Left ventricle myocardium inferior (tissue), 1 donor: Measurements from ENCODE around the gene CDKL2. TPM values are rescaled to one million over a fixed set of nuclear protein-coding genes. Genes with fewer than 3 reads are reported as not detected.
"Not testable (repeated sequence)": the region's sequence is repeated elsewhere in the genome, so short reads cannot be mapped to it uniquely, and the experiment has no call there.

Experiments
- DNase-seq: peaks from one replicate; pipeline ENCODE4 v3.0.0-alpha.2; 2020
- H3K27ac ChIP-seq: fragments of 200-600 bp; replicated peaks from 2 replicates; pipeline ENCODE4 v1.8.0; 2021
- H3K27me3 ChIP-seq: fragments of 200-600 bp; 2 replicates; pipeline ENCODE4 v1.8.0; 2021; ENCODE audit warnings: low read depth
- H3K36me3 ChIP-seq: fragments of 200-600 bp; 2 replicates; pipeline ENCODE4 v1.8.0; 2021
- H3K4me1 ChIP-seq: fragments of 200-600 bp; 2 replicates; pipeline ENCODE4 v1.8.0; 2021
- H3K4me3 ChIP-seq: fragments of 200-600 bp; 2 replicates; pipeline ENCODE4 v1.8.0; 2021; ENCODE audit warnings: mild to moderate bottlenecking, moderate library complexity
- H3K9me3 ChIP-seq: fragments of 200-600 bp; replicated peaks from 2 replicates; pipeline ENCODE4 v1.8.0; 2021
- intact Hi-C: fragments of 100-400 bp; cut with micrococcal nuclease; formaldehyde crosslinking; loops from one replicate; pipeline ENCODE4 v1.11.0; 2022
- total RNA-seq: library from RNA; stranded (reverse); fragmentation: NEBNext Ultra II Directional; extraction: Animal tissue kit (Norgen Biotek cat#: 25700); gene quantifications from one replicate; pipeline ENCODE4 v1.2.1, GENCODE V29; 2021
- TF ChIP-seq, protein P1 (sequence below): fragments of 200-600 bp; IDR thresholded peaks from 2 replicates; pipeline ENCODE4 v1.8.0; 2021; ENCODE audit warnings: antibody characterized with exemption, mild to moderate bottlenecking, borderline replicate concordance
- donor health status: DM: no; HTN: yes; CAD: no; lungs with severe emphysema.

Gene CDKL2
- total RNA-seq, 1 donor from 2014 or later, result 0.11 TPM

- H3K27ac ChIP-seq, result no peak overlapping the region
- peaks cover 47% of the 10 kb centered on the region for H3K36me3 ChIP-seq
- DNase-seq, result no peak
- no peak overlapping the region for H3K4me3 ChIP-seq
- no peaks in the 10 kb centered on the region for H3K4me1 ChIP-seq
- TF ChIP-seq, protein P1, sequence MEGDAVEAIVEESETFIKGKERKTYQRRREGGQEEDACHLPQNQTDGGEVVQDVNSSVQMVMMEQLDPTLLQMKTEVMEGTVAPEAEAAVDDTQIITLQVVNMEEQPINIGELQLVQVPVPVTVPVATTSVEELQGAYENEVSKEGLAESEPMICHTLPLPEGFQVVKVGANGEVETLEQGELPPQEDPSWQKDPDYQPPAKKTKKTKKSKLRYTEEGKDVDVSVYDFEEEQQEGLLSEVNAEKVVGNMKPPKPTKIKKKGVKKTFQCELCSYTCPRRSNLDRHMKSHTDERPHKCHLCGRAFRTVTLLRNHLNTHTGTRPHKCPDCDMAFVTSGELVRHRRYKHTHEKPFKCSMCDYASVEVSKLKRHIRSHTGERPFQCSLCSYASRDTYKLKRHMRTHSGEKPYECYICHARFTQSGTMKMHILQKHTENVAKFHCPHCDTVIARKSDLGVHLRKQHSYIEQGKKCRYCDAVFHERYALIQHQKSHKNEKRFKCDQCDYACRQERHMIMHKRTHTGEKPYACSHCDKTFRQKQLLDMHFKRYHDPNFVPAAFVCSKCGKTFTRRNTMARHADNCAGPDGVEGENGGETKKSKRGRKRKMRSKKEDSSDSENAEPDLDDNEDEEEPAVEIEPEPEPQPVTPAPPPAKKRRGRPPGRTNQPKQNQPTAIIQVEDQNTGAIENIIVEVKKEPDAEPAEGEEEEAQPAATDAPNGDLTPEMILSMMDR, result no peak
- H3K9me3 ChIP-seq, result no peaks in the 10 kb centered on the region
- intact Hi-C loops, result no loop called here
- no peaks in the 10 kb centered on the region for H3K27me3 ChIP-seq
These were observed 85.5 kb downstream of the CDKL2 start for GRCh38 chr4:75544870-75545269.

- DNase-seq, intact Hi-C loops, H3K27ac ChIP-seq, H3K4me1 ChIP-seq, H3K4me3 ChIP-seq, H3K27me3 ChIP-seq, H3K9me3 ChIP-seq: not testable (repeated sequence)
- peaks cover 49% of the 10 kb centered on the region for H3K36me3 ChIP-seq
These were observed 86.1 kb downstream of the CDKL2 start for GRCh38 chr4:75544220-75544619.

DNA sequence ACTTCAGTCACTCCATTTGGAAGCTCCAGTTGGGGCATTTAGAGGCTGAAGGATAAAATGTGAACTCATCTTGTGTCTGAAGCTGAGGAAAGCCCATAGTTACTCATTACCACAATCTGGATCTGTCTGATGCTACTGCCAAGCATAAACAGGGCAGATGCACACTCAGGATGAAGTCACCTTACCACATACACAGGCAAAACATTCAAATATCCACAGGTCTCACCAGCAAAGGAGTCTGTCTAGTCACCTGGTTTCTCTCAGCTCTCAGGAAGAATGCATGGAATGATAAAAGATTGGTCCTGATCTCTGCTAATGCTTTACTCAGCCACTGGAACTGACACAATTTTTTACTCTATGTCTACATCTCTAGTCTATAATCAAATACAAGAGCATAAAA, 87.5 kb downstream of the CDKL2 start:
- no peak overlapping the region for H3K4me3 ChIP-seq
- H3K9me3 ChIP-seq, result no peaks in the 10 kb centered on the region
- TF ChIP-seq, protein P1, result no peak
- H3K36me3 ChIP-seq, result peaks cover 49% of the 10 kb centered on the region
- no peak overlapping the region for H3K27ac ChIP-seq
- intact Hi-C loops, result no loop called here
- DNase-seq, result no peak
- no peaks in the 10 kb centered on the region for H3K27me3 ChIP-seq
- no peaks in the 10 kb centered on the region for H3K4me1 ChIP-seq

DNA sequence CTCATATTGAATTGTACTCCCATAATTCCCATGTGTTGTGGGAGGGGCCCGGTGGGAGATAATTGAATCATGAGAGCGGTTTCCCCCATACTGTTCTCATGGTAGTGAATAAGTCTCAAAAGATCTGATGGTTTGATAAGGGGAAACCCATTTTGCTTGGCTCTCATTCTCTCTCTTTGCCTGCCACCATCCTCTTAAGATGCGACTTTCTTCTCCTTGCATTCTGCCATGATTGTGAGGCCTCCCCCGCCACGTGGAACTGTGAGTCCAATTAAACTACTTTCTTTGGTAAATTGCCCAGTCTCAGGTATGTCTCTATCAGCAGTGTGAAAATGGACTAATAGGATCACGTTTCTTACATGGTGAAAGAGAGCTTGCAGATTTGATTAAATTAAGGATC, 93.0 kb downstream of the CDKL2 start:
- H3K27me3 ChIP-seq, intact Hi-C loops, H3K4me3 ChIP-seq, H3K27ac ChIP-seq, H3K4me1 ChIP-seq, DNase-seq: not testable (repeated sequence)
- Histone ChIP-seq H3K9me3 (peaks cover 13% of the 10 kb centered on the region), H3K36me3 (peaks cover 29% of the 10 kb centered on the region)

DNA sequence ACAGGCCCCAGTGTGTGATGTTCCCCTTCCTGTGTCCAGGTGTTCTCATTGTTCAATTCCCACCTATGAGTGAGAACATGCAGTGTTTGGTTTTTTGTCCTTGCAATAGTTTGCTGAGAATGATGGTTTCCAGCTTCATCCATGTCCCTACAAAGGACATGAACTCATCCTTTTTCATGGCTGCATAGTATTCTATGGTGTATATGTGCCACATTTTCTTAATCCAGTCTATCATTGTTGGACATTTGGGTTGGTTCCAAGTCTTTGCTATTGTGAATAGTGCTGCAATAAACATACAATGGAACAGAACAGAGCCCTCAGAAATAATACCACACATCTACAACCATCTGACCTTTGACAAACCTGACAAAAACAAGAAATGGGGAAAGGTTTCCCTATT, 96.4 kb downstream of the CDKL2 start:
- H3K4me1 ChIP-seq, H3K4me3 ChIP-seq, intact Hi-C loops, H3K27ac ChIP-seq, H3K27me3 ChIP-seq, DNase-seq: not testable (repeated sequence)
- H3K9me3 ChIP-seq, result peaks cover 16% of the 10 kb centered on the region
- H3K36me3 ChIP-seq, result peaks cover 46% of the 10 kb centered on the region

- H3K4me3 ChIP-seq, intact Hi-C loops: not testable (repeated sequence)
- peaks cover 50% of the 10 kb centered on the region for H3K36me3 ChIP-seq
These were observed 96.9 kb downstream of the CDKL2 start for GRCh38 chr4:75533339-75533887.

GRCh38 chr4:75531536-75532143, 98.7 kb downstream of the CDKL2 start:
- H3K27me3 ChIP-seq, DNase-seq, H3K4me3 ChIP-seq, H3K27ac ChIP-seq, intact Hi-C loops, H3K4me1 ChIP-seq: not testable (repeated sequence)
- H3K36me3 ChIP-seq, result peaks cover 67% of the 10 kb centered on the region
- H3K9me3 ChIP-seq, result peaks cover 16% of the 10 kb centered on the region

More at GRCh38 chr4:75533339-75533887, 96.9 kb downstream of the CDKL2 start:
- H3K9me3 ChIP-seq, result peaks cover 16% of the 10 kb centered on the region
- not testable (repeated sequence) for H3K27ac ChIP-seq, DNase-seq, H3K4me1 ChIP-seq, H3K27me3 ChIP-seq

GRCh38 chr4:75530556-75531322, 99.6 kb downstream of the CDKL2 start:
- H3K4me3 ChIP-seq, result no peak overlapping the region
- DNase-seq, result no peak
- intact Hi-C loops, result no loop called here
- TF ChIP-seq, protein P1, result no peak
- no peak overlapping the region for H3K27ac ChIP-seq
- no peaks in the 10 kb centered on the region for H3K27me3 ChIP-seq
- H3K9me3 ChIP-seq, result peaks cover 16% of the 10 kb centered on the region
- peaks cover 76% of the 10 kb centered on the region for H3K36me3 ChIP-seq
- peaks cover 5% of the 10 kb centered on the region for H3K4me1 ChIP-seq
